Ishikawa (cell line): ENCODE data around the gene MAFB.

ENCODE experiments used
- CEBPB ChIP-seq: IDR thresholded peaks from 2 replicates; pipeline ENCODE4 v1.6.1; 2012
- CREB1 ChIP-seq: IDR thresholded peaks from 2 replicates; pipeline ENCODE4 v1.6.1; 2012; ENCODE audit warnings: low read depth
- EGR1 ChIP-seq: IDR thresholded peaks from 2 replicates; pipeline ENCODE4 v1.6.1; 2012
- EP300 ChIP-seq: IDR thresholded peaks from 2 replicates; pipeline ENCODE4 v1.6.1; 2012; ENCODE audit warnings: borderline replicate concordance
- FOXM1 ChIP-seq: IDR thresholded peaks from 2 replicates; pipeline ENCODE4 v1.6.1; 2012; ENCODE audit warnings: low read depth, borderline replicate concordance
- NFIC ChIP-seq: IDR thresholded peaks from 2 replicates; pipeline ENCODE4 v1.6.1; 2012
- RAD21 ChIP-seq: IDR thresholded peaks from 2 replicates; pipeline ENCODE4 v1.6.1; 2012; ENCODE audit warnings: low read depth
- TAF1 ChIP-seq: IDR thresholded peaks from 2 replicates; pipeline ENCODE4 v1.6.1; 2012; ENCODE audit warnings: low read depth, mild to moderate bottlenecking
- TCF12 ChIP-seq: IDR thresholded peaks from 2 replicates; pipeline ENCODE4 v1.6.1; 2012; ENCODE audit warnings: low read depth
- TEAD4 ChIP-seq: IDR thresholded peaks from 2 replicates; pipeline ENCODE4 v1.6.1; 2012
- YY1 ChIP-seq: IDR thresholded peaks from 2 replicates; pipeline ENCODE4 v1.6.1; 2012; ENCODE audit warnings: low read depth
- ZBTB7A ChIP-seq: IDR thresholded peaks from 2 replicates; pipeline ENCODE4 v1.6.1; 2012; ENCODE audit warnings: low read depth
- TF ChIP-seq, protein P1 (sequence below): IDR thresholded peaks from 2 replicates; pipeline ENCODE4 v1.6.1; 2012; ENCODE audit warnings: low read depth, mild to moderate bottlenecking
- TF ChIP-seq, protein P2 (sequence below): IDR thresholded peaks from 2 replicates; pipeline ENCODE4 v1.6.1; 2012
- TF ChIP-seq, protein P3 (sequence below): IDR thresholded peaks from 2 replicates; pipeline ENCODE4 v1.6.1; 2012

The MAFB gene

DNA sequence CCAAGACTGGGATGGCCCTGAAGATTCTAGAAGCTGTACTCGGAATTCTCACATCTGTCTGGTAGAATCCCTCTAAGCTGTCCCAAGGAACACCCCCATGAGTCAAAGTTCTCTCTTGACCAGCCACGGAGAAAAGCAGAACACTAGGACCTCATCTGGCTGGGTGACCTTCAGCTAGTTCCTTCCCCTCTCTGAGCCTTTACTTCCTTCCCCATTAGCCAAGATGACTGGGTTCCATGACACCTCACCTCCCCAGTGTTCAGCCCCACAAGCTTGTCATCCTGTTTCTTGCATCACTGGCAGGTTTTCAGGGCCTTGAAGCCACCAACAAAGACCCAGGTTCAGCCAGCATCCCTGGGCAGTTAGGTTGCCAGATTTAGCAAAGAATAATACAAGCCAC lies 47.8 kb downstream of the MAFB start:
- no peak for TF ChIP-seq TAF1
- no peak for TF ChIP-seq EP300
- no peak for TF ChIP-seq ZBTB7A
- TF ChIP-seq, protein P1, sequence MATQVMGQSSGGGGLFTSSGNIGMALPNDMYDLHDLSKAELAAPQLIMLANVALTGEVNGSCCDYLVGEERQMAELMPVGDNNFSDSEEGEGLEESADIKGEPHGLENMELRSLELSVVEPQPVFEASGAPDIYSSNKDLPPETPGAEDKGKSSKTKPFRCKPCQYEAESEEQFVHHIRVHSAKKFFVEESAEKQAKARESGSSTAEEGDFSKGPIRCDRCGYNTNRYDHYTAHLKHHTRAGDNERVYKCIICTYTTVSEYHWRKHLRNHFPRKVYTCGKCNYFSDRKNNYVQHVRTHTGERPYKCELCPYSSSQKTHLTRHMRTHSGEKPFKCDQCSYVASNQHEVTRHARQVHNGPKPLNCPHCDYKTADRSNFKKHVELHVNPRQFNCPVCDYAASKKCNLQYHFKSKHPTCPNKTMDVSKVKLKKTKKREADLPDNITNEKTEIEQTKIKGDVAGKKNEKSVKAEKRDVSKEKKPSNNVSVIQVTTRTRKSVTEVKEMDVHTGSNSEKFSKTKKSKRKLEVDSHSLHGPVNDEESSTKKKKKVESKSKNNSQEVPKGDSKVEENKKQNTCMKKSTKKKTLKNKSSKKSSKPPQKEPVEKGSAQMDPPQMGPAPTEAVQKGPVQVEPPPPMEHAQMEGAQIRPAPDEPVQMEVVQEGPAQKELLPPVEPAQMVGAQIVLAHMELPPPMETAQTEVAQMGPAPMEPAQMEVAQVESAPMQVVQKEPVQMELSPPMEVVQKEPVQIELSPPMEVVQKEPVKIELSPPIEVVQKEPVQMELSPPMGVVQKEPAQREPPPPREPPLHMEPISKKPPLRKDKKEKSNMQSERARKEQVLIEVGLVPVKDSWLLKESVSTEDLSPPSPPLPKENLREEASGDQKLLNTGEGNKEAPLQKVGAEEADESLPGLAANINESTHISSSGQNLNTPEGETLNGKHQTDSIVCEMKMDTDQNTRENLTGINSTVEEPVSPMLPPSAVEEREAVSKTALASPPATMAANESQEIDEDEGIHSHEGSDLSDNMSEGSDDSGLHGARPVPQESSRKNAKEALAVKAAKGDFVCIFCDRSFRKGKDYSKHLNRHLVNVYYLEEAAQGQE, result no peak
- TF ChIP-seq, protein P2, sequence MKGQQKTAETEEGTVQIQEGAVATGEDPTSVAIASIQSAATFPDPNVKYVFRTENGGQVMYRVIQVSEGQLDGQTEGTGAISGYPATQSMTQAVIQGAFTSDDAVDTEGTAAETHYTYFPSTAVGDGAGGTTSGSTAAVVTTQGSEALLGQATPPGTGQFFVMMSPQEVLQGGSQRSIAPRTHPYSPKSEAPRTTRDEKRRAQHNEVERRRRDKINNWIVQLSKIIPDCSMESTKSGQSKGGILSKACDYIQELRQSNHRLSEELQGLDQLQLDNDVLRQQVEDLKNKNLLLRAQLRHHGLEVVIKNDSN, result no peak
- TF ChIP-seq CEBPB, result no peak
- TF ChIP-seq TEAD4, result no peak
- no peak for TF ChIP-seq YY1
- TF ChIP-seq TCF12, result no peak
- no peak for TF ChIP-seq RAD21
- TF ChIP-seq EGR1, result no peak
- no peak for TF ChIP-seq FOXM1
- TF ChIP-seq, protein P3, sequence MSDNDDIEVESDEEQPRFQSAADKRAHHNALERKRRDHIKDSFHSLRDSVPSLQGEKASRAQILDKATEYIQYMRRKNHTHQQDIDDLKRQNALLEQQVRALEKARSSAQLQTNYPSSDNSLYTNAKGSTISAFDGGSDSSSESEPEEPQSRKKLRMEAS, result no peak
- no peak for TF ChIP-seq CREB1

DNA sequence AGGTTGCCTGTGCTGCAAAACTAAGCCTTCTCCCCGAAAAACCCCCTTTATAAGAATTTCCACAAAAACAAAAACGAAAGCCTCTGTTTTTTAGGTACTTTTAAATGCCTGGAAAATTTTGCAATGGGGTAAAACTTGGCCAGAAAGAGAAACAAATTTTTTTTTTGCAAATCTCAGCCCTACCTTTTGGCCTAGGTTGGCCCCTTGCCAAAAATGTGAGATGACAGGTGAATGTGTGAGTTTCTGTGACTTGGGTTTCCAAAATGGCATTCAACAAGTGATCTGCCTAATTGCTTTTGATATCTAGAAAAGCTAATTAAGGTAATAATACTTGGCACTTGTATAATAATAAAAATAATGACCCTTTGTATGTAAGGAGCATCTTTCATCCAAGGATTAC lies 48.4 kb downstream of the MAFB start:
- TF ChIP-seq, protein P2, result no peak
- no peak for TF ChIP-seq NFIC
- no peak for TF ChIP-seq TCF12
- no peak for TF ChIP-seq RAD21
- TF ChIP-seq TAF1, result no peak
- no peak for TF ChIP-seq EP300
- TF ChIP-seq CEBPB, result no peak

DNA sequence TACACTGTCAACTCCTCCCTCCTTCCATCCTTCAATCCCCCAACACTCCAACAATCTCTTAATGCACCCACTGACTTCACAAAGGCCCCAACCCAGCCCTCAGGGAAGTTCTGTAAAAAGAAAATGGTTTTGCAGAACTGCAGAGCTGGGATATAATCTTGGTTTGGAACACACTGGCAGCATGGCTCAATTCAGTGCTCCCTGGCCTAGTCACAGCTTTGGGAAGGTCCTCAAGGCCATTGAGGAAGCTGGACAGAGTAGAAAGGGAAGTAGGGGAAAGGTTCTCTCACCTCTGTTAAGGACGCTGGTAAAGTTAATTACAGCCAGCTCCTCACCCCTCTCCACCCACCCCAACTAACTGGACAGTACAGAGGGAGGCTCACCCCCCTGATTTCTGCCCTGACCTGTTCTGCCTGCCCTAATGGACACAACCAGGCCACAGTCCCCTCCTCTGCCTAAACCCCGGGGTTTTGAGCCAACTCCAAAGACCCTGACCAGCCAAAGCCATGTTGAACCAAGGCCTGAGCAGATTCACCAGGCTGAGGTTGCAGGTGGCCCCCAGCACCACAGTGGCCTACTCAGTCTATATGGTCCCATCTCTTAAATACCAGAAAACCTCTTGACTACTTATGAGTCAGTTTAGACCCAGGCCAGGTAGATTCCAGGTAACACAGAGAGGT lies 49.2 kb downstream of the MAFB start:
- TF ChIP-seq RAD21, result no peak
- no peak for TF ChIP-seq ZBTB7A
- TF ChIP-seq FOXM1, result no peak
- TF ChIP-seq, protein P1, result no peak
- TF ChIP-seq NFIC, result no peak
- no peak for TF ChIP-seq TCF12
- TF ChIP-seq EP300, result no peak
- no peak for TF ChIP-seq TAF1
- TF ChIP-seq, protein P2, result no peak
- TF ChIP-seq CREB1, result no peak
- TF ChIP-seq EGR1, result no peak
- TF ChIP-seq TEAD4, result no peak
- TF ChIP-seq, protein P3, result no peak
- no peak for TF ChIP-seq CEBPB
- no peak for TF ChIP-seq YY1

DNA sequence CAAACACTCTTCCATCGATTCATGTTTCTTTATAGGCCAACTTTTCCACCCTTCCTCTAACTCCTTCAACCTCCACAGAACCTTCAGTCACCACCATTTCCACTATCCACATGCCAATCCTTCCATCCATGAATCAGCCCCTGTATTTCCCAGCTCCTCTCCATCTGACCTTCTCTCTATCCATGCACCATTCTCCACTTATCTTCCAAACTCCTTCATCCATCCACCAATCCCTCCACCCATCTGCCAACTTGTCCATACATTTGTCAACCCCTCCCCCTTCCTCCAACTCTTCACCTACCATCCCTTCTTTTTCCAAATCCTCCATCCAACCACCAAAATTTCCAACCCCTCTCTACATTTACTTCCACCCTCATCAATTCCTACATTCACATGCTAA lies 49.9 kb downstream of the MAFB start:
- TF ChIP-seq CREB1 (no peak), TEAD4 (no peak), RAD21 (no peak), FOXM1 (no peak)
- TF ChIP-seq, protein P2, result no peak
- TF ChIP-seq, protein P1, result no peak
- TF ChIP-seq, protein P3, result no peak
